Spleen (tissue), 11 donors: ENCODE data around the gene CABLES2. TPM values are rescaled to one million over a fixed set of nuclear protein-coding genes. Genes with fewer than 3 reads are reported as not detected.

ENCODE experiments used
- DNase-seq: peaks from one replicate; pipeline ENCODE4 v3.0.0-alpha.2; 2020
- H3K27ac ChIP-seq, 8 donors: fragments of 200-600 bp; sonication (generic) in 7 of 8; 1 replicate in 4 of 8; 2 replicates in 4 of 8; pipeline versions ENCODE4 v1.5.0 to v1.8.0; 2016 to 2021; ENCODE audit warnings: inconsistent platforms in 4 of 8, mild to moderate bottlenecking in 4 of 8, moderate library complexity in 1 of 8
- H3K27me3 ChIP-seq, 7 donors: fragments of 200-600 bp; sonication (generic) in 6 of 7; replicated peaks in 1 of 7; 1 replicate in 4 of 7; 2 replicates in 3 of 7; pipeline versions ENCODE4 v1.5.0 to v1.8.0; 2016 to 2021; ENCODE audit warnings: inconsistent platforms in 3 of 7, mild to moderate bottlenecking in 1 of 7
- H3K36me3 ChIP-seq, 6 donors: fragments of 200-600 bp; sonication (generic) in 5 of 6; 1 replicate in 4 of 6; 2 replicates in 2 of 6; pipeline versions ENCODE4 v1.5.0 to v1.8.0; 2016 to 2021; ENCODE audit warnings: inconsistent platforms in 2 of 6
- H3K4me1 ChIP-seq, 6 donors: fragments of 200-600 bp; sonication (generic) in 5 of 6; 1 replicate in 3 of 6; 2 replicates in 3 of 6; pipeline versions ENCODE4 v1.5.0 to v1.8.0; 2016 to 2021; ENCODE audit warnings: inconsistent platforms in 3 of 6
- H3K4me3 ChIP-seq, 8 donors: fragments of 200-600 bp; sonication (generic) in 7 of 8; 1 replicate in 4 of 8; 2 replicates in 4 of 8; pipeline versions ENCODE4 v1.5.0 to v1.8.0; 2016 to 2021; ENCODE audit warnings: inconsistent platforms in 4 of 8, mild to moderate bottlenecking in 4 of 8, moderate library complexity in 2 of 8
- H3K9me3 ChIP-seq, 8 donors: fragments of 200-600 bp; sonication (generic) in 7 of 8; 1 replicate in 4 of 8; 2 replicates in 4 of 8; pipeline versions ENCODE4 v1.5.0 to v1.8.0; 2016 to 2021; ENCODE audit warnings: inconsistent platforms in 4 of 8
- POLR2A ChIP-seq, 3 donors: fragments of 450-650 bp; IDR thresholded peaks; one replicate each; pipeline ENCODE4 v1.5.1; 2017; ENCODE audit warnings: antibody characterized with exemption in 3 of 3, mild to moderate bottlenecking in 1 of 3
- POLR2AphosphoS5 ChIP-seq, 3 donors: sonication (generic); formaldehyde crosslinking; IDR thresholded peaks; one replicate each; pipeline ENCODE4 v1.5.1; 2017; ENCODE audit warnings: antibody characterized with exemption in 3 of 3
- WGBS, 5 donors: extraction: QIAGEN DNeasy Blood & Tissue Kit in 3 of 5; methylation state at CpG; one replicate each; pipeline versions ENCODE4 v1.1.5 to v1.1.7; 2013 to 2018; 5-methylcytosine and 5-hydroxymethylcytosine counted together
- intact Hi-C: fragments of 100-400 bp; cut with DNase I; formaldehyde crosslinking; loops from one replicate; pipeline ENCODE4 v1.15.0; 2023; ENCODE audit warnings: low total_unique reads
- polyA plus RNA-seq, 3 donors: library from polyadenylated mRNA; stranded (reverse); fragments of 200-250 nt; gene quantifications; one replicate each; pipeline ENCODE4 v1.2.1, GENCODE V29; 2013
- total RNA-seq, 7 donors: library from RNA; depleted of rRNA in 3 of 7; stranded (reverse); fragments of >200 nt in 3 of 7; fragmentation: NEBNext Ultra II Directional in 4 of 7; extraction: Animal tissue kit (Norgen Biotek cat#: 25700) in 4 of 7; gene quantifications; one replicate each; pipeline versions ENCODE4 v1.1.0 to v1.2.1, GENCODE V29; 2016 to 2021
- TF ChIP-seq, protein P1 (sequence below), 11 experiments: fragments of 200-600 bp in 7 of 11; fragments of 450-650 bp in 4 of 11; sonication (generic) in 4 of 11; IDR thresholded peaks in 8 of 11; conservative IDR thresholded peaks in 3 of 11; 1 replicate in 7 of 11; 2 replicates in 4 of 11; pipeline versions ENCODE4 v1.4.0 to v1.8.0; 2016 to 2021; ENCODE audit warnings: antibody characterized with exemption in 11 of 11, inconsistent platforms in 4 of 11, mild to moderate bottlenecking in 1 of 11
- donor health status: healthy with polysubstance abuse.
- donor health status: DM: no; HTN: no; CAD: no; lungs with moderate emphysema.
- donor health status: DM: no; HTN: no; CAD: no.
- donor health status: Bipolar disorder and iron deficiency.
- donor health status: healthy.
- donor health status: DM: no; HTN: no; CAD: no.
- donor health status: DM: yes; HTN: yes; CAD: no.

Gene CABLES2
- total and polyA plus RNA-seq, 10 donors = 2.0 to 5.9 (median 4.0) TPM

DNA sequence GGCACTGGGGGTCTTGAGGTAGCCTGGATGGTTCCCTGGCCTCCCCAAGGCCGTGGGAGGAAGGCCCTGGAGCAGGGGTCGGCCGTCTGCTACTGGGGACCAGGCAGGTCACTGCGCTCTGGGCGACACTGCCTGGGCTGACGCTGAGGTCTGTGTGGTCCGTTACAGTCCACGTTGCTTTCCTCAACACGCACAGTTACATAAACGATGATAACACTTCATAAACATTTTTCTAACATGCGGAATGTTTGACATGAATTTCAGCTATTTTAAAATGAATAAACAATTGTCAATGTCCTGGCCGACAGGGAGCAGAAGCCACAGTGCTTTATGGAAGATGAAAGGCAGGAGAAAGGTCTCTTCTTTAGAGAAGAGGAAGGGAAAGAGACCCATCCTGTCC lies 30.4 kb upstream of the CABLES2 start:
- Histone ChIP-seq H3K36me3 (no peaks in the 10 kb centered on the region), H3K4me3 (no peak overlapping the region), H3K9me3 (no peaks in the 10 kb centered on the region), H3K4me1 (no peaks in the 10 kb centered on the region), H3K27me3 (peaks cover 0 to 87% (median 9%) of the 10 kb centered on the region in 7 donors), H3K27ac (no peak overlapping the region)
- intact Hi-C loops = no loop called here
- TF ChIP-seq, protein P1, sequence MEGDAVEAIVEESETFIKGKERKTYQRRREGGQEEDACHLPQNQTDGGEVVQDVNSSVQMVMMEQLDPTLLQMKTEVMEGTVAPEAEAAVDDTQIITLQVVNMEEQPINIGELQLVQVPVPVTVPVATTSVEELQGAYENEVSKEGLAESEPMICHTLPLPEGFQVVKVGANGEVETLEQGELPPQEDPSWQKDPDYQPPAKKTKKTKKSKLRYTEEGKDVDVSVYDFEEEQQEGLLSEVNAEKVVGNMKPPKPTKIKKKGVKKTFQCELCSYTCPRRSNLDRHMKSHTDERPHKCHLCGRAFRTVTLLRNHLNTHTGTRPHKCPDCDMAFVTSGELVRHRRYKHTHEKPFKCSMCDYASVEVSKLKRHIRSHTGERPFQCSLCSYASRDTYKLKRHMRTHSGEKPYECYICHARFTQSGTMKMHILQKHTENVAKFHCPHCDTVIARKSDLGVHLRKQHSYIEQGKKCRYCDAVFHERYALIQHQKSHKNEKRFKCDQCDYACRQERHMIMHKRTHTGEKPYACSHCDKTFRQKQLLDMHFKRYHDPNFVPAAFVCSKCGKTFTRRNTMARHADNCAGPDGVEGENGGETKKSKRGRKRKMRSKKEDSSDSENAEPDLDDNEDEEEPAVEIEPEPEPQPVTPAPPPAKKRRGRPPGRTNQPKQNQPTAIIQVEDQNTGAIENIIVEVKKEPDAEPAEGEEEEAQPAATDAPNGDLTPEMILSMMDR (IDR thresholded peaks at IDR 0.05 in 8 of 11, conservative IDR thresholded peaks at IDR 0.05 in 3 of 11) = no peak
- TF ChIP-seq POLR2AphosphoS5 (IDR thresholded peaks at IDR 0.05) (no peak), POLR2A (IDR thresholded peaks at IDR 0.05) (no peak)
- no peak for DNase-seq
- WGBS, 5 donors = 63 to 89% (median 73%) methylated on average over 12 of the region's 12 CpGs

DNA sequence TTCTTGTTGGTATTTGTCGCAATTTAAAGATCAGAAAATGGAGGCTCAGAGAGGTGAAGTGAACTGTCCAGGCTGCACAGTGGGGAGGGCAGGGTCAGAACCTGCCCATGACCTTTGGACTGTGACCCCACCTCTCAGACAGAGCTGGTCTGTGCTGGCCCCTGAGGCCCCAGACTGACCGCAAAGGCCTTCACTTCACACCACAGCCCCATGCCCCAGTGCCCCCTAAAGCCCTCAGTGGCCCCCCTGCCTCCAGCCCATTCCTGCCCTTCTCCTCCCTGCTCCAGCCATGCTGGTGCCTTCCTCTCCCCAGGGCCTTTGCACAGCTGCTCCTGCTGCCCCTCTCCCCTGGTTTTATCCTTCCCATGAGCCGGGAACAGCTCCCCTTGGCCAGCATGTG lies 29.6 kb upstream of the CABLES2 start:
- Histone ChIP-seq H3K9me3 (no peaks in the 10 kb centered on the region), H3K4me3 (no peak overlapping the region), H3K4me1 (no peaks in the 10 kb centered on the region), H3K27me3 (peaks cover 0 to 87% (median 9%) of the 10 kb centered on the region in 7 donors), H3K27ac (no peak overlapping the region), H3K36me3 (no peaks in the 10 kb centered on the region)
- WGBS, 5 donors = 84 to 94% (median 88%) methylated on average over 3 of the region's 3 CpGs
- DNase-seq = no peak
- no peak for TF ChIP-seq POLR2AphosphoS5 (IDR thresholded peaks at IDR 0.05)
- TF ChIP-seq, protein P1 (IDR thresholded peaks at IDR 0.05 in 8 of 11, conservative IDR thresholded peaks at IDR 0.05 in 3 of 11) = no peak
- no peak for TF ChIP-seq POLR2A (IDR thresholded peaks at IDR 0.05)
- intact Hi-C loops = no loop called here

DNA sequence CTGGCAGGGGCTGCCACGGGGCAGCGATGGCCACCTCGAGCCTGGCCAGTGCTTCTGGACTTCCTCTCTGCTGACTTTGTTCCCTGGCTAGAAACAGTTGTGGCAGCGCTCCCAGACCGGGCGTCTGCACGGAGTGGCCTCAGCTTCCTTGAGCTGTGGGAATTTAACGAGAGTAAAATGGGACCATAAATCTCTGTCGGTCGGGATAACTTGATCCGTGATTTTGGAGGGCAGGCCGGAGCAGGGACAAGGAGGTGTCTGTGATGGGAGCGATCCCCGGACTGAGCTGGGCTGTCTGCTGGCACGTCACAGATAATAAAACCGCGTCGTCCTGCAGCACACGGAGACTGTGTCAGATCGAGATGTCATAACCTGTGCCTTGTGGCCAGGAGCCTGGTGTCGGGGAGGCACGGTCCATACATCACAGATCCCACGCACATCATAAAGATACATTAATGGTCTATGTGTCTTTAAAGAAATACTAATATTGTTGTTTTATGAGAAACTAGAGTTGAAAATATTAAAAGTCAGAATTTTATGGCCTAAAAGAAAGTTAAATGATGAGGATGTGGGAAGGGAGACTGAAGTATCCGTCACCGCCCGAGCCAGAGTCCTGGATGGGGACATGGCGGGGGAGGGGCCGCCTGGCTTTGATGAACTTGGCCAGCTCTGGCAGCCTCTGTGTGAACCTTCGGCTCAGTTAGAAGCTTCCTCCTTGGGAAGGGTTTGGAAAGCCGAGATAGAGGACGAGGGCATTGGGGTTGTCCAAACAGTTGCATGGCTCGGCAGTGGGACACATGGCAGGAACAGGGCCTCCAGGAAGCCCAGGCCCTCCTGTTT lies 26.8 kb upstream of the CABLES2 start:
- DNase-seq = no peak
- Histone ChIP-seq H3K9me3 (no peaks in the 10 kb centered on the region), H3K4me3 (no peak overlapping the region), H3K36me3 (no peaks in the 10 kb centered on the region), H3K27me3 (peaks cover 0 to 88% (median 9%) of the 10 kb centered on the region in 7 donors), H3K27ac (no peak overlapping the region), H3K4me1 (no peaks in the 10 kb centered on the region)
- TF ChIP-seq, protein P1 (IDR thresholded peaks at IDR 0.05 in 8 of 11, conservative IDR thresholded peaks at IDR 0.05 in 3 of 11) = no peak
- TF ChIP-seq POLR2AphosphoS5 (IDR thresholded peaks at IDR 0.05) (no peak), POLR2A (IDR thresholded peaks at IDR 0.05) (no peak)
- intact Hi-C loops = no loop called here
- WGBS, 5 donors = 36 to 45% (median 40%) methylated on average over 28 to 32 of the region's 32 CpGs

DNA sequence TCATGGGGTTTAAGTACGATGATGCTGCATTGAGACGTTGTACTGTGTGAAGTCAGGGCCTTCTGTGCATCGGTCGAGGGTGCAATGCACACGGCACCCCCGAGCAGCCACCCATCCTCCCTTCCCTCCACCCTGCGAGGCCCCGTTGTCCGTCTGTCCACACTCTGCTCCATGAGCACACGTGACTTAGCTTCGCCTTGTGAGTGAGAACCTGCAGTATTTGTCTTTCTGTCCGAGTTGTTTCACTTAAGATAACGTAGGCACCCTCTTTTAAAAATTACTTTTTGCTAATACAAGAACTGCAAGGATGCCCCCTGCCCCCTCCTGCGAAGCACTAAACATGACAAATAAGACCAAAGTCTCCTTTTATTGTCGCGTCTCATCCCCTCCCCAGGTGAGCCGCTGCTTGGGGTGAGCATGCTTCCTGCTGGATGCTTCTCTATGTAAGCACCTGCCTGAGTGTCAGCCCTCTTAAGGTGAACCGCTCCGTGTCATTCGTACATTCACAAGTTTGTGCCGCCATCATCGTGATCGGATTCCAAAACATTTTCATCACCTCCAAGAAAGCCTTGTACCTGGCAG lies 23.9 kb upstream of the CABLES2 start:
- intact Hi-C loops = no loop called here
- Histone ChIP-seq H3K4me3 (no peak overlapping the region), H3K27me3 (peaks cover 0 to 86% (median 9%) of the 10 kb centered on the region in 7 donors), H3K4me1 (no peaks in the 10 kb centered on the region), H3K9me3 (no peaks in the 10 kb centered on the region), H3K36me3 (no peaks in the 10 kb centered on the region), H3K27ac (no peak overlapping the region)
- DNase-seq = no peak
- WGBS, 5 donors = 72 to 82% (median 76%) methylated on average over 23 of the region's 23 CpGs
- TF ChIP-seq POLR2AphosphoS5 (IDR thresholded peaks at IDR 0.05) (no peak), POLR2A (IDR thresholded peaks at IDR 0.05) (no peak)
- TF ChIP-seq, protein P1 (IDR thresholded peaks at IDR 0.05 in 8 of 11, conservative IDR thresholded peaks at IDR 0.05 in 3 of 11) = no peak
